MM.1S (cell line): Measurements from ENCODE around the gene BBX.

ENCODE experiments used
- CTCF ChIP-seq: fragments of 300-600 bp; sonication (generic); IDR thresholded peaks from 2 replicates; pipeline ENCODE4 v1.5.1; 2016; ENCODE audit warnings: antibody characterized with exemption, low read length, mixed read lengths
- EZH2phosphoT487 ChIP-seq: fragments of 300-600 bp; sonication (generic); IDR thresholded peaks from 2 replicates; pipeline ENCODE4 v1.6.1; 2018; ENCODE audit warnings: antibody characterized with exemption, low read length

DNA sequence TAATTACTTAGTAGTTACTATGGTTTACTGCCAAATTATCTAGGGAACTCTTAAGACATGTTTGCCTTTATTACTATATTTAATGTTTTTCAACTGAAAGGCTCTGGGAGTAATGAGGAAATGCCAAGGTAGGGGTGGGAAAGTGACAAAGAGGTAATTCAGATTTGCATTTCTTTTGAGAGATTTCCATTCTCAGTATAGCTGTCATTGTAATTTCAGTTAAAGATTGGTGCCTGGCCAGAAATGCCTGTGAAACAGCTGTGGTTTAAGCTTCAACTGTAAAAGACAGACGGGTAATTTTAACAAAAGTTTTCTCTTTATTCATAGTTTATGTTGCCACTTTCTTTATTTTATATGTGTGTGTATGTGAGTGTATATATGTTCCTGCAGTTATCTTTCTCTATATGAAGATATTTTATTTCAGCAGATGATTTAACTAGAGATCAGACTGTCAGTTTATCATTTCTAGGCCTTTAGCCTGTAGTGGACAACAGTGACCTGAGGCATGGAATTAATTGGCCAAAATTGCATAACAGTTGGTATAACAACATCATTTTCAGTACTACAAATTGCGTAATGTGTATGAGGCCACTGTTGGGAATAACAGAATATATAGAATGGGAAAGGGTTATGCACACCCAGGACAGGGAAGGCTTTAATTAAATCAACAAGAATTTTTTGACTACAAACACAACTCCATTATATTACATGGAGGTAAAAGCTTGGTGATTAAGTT lies 119.0 kb downstream of the BBX start:
- TF ChIP-seq EZH2phosphoT487 (no peak), CTCF (no peak)
